HPDE6-E6E7 (cell line): Measurements from ENCODE around the gene PRKN.
"Not testable (repeated sequence)": the region's sequence is repeated elsewhere in the genome, so short reads cannot be mapped to it uniquely, and the experiment has no call there.

Source experiments
- DNase-seq: peaks from one replicate; pipeline ENCODE4 v3.0.0; 2011; ENCODE audit warnings: missing footprints; ENCODE audit errors: extremely low spot score

PRKN gene

DNA sequence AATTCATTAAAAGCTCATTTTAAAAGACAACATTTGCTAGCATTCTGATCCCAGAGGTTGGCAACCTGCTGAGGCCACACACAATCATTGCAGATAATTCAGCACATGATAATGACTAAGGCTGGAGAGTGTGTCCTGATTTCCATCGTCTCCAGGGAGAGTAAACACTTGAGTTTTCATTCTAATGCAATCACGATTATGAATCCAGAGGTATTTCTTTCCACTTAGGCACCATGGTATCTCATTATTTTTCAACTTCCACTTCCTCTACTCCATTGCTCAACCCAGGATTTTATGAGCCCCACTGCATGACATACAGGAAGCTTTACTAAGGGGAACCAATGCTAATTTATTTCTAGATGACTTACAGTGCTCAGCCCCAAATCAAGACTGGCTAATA lies 1179.9 kb downstream of the PRKN start:
- DNase-seq: no peak

DNA sequence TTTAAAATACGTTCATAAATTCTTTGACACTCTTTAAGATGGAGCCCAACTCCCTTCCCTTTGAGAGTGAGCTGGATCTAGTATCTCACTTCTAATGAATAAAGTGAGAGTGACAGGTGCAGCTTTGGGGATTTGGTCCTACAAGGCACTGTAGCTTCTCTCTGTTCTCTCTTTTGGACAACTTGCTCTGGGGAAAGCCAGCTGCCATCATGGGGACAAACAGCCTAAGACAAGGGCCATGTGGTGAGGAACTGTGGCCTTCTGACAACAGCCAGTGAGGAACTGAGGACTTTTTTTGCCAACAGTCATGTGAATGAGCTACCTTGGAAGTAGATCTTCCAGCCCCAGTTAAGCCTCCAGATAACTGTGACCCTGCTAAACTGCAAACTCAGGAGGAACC lies 1180.9 kb downstream of the PRKN start:
- no peak for DNase-seq

DNA sequence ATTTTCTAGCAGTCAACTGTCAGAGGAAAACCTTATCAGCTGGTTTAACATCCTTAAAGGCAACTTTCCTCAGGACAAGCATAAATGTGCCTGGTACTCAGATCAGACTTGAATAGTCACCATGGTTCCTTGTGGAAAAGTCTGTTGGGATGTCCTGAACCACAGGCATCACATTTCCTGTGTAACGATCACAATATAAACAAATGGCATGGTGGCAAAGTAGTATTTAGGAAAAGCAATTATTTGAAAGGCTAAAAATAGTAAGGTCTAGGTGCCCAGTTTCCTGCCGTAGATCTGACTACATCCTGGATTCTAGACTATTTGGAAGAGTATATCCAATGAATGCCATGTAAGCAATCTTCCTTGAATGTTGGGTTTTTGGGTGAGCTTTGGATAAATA lies 1181.8 kb downstream of the PRKN start:
- DNase-seq: no peak

DNA sequence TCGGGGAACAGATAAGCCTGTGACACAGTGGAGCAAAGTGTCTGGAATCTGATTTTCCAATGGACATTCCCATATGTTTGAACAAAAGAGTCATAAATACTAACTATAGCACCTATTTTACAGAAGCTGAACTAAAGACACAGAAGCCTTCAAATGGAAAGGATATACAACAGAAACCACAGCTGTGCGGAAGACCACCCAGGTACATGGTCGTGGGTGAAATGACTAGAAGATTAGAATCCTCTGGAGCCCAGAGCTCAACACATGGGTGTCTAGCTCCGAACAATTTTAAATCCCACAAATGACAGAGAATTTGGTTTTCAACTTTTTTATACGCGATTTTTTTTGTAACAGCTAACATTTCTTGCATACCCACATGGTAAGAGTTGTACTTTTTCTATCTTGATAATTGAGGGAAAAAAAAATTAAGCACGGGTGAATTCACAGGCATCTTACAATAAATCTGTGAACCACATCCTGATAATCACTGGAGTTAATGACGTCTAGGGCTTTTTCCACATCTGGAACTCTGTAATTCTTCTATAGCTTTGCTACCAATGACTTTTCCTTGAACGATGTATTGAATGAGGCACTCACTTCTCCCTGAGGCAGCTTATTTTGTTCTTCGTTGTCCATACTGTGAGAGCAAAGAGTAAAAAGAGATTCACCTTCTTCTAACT lies 1182.6 kb downstream of the PRKN start:
- DNase-seq: no peak

DNA sequence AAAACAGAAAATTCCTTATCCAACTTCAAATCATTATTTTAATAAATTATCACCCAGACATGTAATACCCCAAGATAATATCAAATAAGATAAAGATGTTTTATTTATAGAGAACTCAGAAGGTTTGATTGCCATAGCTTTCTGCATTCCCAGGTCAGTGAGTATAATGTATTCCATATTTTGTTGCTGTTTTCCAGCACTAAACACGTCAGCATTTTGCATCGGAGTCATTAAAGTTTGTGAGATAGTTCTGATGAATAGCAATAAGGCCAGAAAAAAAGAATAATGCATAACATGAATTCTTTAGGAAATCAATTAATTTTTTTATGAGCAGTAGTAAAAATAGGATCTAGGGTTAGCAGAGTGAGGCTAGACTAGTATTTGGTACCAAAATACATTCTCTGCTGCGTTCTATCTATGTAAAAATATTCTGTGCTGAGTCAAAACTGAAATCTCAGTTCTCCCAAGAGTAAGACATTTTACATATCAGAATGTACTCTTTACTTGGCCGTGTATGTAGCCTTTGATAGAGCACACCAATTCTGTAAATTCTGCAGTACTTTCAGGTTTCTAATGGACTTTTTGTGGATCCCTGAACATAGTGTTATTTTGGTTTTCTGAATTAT lies 1183.8 kb downstream of the PRKN start:
- no peak for DNase-seq

DNA sequence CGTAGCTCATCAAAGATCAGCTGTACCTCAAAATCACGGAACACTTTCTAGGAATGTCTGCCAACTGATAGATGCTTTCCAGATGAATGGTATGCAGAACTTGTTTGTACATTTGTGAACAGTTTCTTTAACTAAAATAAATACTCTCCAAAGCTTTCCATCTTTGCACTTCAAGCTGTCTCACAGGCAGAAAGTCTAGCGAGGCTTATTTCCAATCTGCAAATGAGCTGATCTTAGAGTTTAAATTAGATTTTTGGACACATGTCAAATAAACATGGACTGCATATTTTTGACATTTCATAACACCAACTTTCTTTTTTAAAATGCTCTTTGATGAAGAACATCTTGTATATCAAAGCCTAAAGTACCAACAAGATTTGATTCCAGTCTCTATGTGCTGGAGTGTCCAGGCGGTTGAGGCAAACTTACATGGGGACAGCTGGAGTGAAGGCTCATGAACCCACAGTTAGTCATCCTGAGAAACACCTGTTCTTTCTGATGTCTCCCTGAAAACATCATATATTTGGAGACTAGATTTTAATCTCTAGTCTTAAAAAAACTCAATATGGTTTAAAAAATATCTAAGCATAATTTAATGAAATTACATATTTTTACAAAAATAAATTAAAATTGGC lies 1185.1 kb downstream of the PRKN start:
- DNase-seq: no peak

DNA sequence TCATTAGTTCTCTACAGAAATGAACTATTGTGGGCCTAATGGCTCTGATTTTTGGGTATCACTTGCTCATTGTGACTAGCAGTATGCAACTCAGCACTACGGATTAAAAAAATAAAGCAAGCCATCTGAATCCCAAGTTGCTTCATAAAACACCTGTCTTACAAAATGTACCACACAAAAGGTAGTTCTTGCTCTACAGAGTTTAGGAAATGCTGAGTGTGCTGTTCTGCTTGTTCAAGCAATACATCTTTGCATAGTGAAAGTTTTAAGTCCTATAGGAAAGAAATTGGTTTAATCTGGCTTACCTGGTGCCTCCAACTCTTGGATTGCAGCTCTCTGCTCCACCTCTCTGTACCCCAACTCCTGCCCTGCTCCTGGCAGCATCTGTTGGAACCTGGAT lies 1187.0 kb downstream of the PRKN start:
- DNase-seq: no peak

DNA sequence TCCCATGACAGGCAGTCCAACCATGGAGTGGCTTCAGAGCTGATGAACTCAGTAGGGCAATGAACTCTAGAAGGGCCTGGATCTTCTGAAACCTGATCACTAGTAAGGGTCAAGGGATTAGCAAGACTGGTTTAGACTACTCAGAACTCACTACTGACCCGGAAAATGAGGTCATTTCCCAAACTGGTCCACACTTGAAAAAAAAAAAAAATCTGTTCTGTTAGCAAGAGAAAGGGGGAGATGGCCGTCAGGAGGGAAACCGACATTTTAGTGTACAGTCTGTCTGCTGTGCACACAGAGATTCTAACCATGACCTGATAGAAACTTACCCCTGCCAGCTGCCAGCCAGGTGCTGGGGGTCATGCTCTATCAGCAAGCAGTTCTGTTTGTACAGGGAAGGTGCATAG lies 1191.3 kb downstream of the PRKN start:
- no peak for DNase-seq

DNA sequence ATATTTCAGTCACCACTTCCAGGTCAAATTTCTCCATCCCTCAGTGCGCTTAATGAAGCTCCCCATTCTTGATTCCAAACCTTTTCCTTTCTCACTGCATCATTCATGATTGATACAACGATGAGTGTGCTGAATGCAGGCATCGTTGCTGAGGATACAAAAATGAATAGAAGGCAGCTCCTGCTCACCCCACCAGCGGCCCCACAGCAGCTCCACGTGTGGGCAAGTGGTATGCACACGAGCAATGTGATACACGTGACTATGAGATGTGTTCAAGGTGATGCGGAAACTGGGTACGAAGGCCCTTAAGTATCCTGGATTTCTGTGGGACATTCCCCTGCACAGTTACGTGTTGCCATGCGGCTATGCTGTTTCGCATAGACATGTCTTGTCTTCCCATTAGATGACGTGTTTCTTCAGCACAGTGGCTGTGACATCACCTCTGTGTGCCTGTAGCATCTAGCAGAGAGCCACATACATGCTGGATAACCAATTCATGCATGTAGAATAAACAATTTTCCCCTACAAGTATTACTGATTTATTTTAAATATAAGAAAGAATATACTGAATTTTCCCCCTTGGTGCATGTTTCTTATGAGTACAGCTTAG lies 1193.2 kb downstream of the PRKN start:
- no peak for DNase-seq

DNA sequence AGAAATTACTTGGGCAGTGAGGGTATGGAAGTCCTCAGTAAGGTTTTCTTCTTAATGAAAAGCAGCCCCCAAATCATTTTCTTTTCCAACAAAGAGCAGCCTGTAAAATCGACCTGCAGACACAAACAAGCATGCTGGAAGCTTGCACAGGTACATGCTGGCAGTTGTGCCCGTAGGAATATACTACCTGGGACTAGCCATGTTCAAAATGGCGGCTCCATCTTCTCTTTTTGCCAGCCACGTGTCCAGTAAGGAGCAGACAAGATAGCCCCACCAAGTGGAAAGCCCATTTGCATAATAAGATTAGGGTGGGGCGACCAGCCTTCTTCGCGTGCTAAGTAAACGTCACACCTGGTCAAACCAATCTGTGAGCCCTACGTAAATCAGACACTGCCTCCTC lies 1194.3 kb downstream of the PRKN start:
- DNase-seq: no peak

DNA sequence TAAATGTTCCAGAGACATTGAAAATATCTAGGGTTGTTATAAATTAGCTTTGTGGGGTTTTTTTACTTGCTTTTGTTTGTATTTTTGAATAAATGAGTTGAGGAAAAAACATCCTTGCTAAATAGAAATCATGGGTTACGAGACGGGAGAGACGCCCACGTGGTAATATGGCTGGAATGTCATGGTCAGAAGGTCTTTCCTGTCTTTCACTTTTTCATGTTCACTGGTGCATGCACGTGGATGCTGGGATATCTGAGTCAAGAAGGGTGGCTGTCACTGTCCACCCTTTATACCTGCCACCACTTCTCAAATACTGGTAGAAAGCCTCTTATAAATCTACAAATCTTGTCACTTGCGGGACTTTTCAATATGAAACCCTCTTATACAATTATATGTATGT lies 1195.0 kb downstream of the PRKN start:
- no peak for DNase-seq

DNA sequence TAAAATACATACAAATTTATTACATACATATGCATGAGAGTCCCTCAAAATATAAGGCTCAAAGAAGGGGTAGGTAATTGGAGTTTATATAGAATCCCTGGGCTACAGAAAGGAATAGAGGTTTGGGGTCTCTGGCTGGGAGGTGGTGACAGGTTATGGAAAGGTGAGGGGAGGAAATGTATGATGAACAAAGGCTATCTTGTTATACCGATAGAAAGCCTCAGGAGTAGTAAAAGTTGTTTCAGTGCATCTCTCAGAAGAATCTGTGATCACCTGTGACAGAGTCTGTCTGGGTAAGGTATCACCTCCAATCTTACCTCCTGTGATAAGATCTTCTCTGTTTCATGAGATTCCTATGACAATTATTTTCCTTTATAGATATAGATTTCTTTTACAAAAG lies 1200.8 kb downstream of the PRKN start:
- DNase-seq: no peak

DNA sequence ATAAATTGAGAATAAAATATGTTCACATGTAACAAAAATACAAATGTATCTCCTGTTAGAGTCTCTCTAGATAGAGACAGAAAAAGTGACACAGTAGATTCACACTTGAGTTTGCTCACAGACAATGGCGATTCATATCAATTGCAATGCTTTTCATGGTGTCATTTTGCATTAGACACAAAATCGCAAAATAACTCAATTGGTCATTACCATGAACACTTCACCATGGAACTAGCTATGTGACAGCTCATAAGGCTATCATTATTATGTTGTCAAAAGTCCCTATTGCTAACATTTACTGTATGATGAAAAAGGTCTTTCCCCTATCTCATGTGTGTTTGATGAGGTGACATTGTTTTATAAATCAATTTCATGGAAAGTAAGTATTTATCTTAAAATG lies 1204.2 kb downstream of the PRKN start:
- no peak for DNase-seq

DNA sequence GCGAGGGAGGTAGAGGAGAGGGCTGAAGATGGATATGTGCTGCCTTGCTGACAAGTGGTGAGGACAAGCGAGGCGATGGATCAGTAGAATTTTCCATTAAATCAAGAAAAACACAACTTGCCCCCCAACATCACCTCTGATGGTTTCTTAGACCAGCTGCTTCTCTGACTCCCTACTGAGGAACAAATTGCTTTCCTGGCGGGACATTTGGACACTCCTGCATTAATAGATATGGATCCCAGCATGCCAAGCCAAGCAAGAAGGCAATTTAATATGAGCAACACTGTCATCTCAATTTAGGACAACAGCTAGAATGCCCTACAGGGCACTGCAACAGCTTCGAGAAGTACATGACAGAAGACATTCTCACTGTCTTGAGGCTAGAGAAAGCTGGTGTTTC lies 1205.3 kb downstream of the PRKN start:
- DNase-seq: no peak

DNA sequence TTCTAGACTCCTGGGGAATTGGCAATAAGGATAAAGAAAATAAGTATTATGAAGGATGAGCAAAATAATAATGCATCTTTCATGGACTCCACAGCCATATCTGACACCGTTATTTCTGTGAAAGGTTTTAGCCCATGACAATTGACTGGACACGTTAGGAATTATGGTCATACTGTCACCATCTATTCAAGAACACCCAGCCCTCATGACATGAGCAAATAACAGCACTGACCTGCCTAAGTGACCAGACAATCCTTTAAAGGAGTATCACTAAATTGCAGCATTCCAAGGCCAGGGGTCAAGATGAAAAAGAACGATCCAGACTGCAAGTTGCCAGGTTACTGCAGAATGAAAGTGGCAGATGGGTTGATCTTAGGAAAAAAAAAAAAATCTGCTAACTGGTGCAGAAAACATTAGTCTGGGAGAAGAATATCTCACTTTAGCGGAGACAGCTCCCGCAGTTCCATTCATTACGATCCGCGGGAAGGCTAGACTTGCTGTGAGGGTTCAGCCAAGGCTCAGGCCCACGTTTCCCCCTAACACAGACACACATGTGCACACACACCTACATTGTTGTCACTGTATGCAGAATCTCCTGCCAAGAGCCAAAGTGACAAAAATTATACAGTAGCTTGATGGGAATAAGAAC lies 1216.0 kb downstream of the PRKN start:
- no peak for DNase-seq

DNA sequence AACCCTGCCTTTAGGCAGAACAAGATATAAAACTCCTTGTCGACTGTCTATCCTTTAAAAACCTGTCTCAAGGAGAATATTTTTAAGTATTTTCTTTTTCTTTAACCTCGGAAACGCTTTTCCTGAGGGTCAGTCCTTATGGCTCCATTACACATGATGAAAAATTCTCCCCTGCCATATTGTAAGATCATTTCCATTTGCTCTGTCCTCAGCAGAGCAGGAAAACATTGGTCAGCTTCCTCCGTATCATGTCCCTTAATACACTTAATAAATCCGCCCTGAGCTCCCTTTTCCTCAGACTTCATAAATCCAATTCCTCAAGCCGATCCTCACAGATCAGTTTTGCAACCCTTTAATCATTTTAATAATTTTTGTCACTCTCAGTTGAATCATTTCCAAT lies 1219.2 kb downstream of the PRKN start:
- no peak for DNase-seq

DNA sequence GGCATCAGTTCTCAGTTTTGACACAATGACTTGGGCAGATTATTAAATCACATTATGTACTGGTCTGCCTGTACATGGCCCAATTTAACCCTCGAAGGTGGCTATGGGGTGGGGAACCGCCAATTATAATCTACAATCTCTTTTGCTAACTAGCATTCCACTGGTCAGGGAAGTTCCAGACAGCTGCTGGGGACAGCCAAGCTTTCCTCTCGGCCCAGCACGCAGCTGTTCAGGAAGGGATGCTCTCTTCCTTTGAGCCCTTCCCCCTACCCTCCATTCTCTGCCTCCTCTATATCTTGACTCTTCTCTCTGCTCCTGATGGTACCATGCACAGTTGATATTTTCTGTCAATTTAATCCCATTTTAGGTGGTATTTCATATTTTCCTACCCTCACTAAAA lies 1220.2 kb downstream of the PRKN start:
- no peak for DNase-seq

DNA sequence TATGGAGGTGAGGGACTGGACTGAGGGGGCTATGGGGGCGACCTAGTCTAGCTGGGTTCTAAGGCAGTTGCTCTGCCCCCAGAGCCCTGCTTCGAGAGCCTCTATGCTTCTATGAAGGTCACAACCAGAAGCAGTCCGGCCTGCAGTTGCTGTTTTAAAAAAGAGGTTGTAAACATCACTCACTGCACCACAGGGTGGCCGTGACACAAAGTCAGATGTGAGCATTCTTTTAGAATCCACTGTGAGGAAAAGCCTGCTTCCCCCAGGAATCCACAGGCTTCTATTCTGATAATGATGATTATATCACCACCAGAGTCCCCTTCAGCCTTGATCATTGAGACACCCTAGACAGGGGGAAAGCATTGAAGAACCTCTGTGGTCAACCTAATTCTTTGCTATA lies 1224.0 kb downstream of the PRKN start:
- DNase-seq: no peak

DNA sequence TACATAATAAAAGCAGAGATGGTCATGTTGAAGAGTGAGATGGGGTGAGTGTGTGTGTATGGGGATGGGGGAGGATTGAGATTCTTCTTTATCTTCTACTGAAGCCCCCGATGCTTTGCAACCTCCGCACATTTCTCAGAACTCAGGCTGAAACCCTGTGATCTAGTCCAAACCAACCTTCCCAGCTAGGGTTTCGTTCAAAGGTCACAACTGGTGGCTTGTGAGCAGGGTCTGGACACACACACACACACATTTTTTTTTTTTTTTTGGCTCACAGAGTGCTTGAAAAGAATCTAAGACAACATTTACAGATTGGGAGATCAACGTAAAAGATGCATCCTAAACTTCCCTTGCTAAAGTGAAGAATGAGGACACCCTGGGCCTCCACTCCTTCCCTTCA lies 1228.7 kb downstream of the PRKN start:
- no peak for DNase-seq

DNA sequence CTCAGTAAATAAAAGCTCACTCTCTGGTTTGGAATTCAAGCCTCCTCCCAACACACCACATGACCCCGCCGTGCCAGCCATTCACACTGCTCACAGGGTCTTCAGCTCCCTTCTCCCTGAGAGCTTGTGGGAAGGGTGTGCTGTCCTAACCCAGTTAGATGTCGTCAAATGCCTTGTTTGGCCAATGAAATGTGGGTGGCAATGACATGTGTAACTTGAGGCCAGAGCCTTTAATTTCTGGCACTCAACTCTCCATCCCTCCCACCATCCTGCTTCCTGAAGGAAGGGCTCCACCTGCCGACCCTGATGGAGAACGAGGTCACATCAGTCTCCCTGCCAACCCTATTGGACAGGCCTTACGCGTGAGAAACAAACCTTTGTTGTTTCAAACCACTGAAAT lies 1229.2 kb downstream of the PRKN start:
- DNase-seq: peak; percentile 63

DNA sequence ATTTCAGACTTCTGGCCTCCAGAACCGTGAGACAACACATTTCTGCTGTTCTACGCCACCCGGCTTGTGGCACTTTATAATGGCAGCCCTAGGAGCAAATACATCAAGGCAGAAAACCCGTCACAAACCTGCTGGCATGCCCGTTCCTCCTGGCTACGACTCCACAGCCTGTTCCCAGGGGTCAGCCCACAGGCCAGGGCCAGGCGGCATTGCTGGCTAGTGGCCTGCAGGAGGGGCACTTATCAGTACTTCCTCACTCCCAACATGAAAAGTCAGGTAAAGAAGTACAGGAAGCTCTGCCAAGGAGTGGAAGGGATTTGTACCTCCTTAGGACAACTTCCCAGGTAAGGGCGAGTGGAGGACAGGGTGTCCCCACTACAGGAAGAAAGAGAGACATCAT lies 1230.6 kb downstream of the PRKN start:
- DNase-seq: no peak

DNA sequence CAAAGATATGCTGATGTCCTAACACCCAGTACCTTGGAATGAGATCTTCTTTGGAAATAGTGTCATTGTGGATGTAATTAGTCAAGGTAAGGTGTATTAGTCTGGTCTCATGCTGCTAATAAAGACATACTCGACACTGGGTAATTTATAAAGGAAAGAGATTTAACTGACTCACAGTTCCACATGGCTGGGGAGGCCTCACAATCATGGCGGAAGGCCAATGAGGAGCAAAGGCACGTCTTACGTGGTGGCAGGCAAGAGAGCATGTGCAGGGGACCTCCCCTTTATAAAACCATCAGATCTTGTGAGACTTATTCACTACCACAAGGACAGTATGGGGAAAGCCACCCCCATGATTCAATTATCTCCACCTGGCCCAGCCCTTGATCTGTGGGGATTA lies 1231.3 kb downstream of the PRKN start:
- not testable (repeated sequence) for DNase-seq

DNA sequence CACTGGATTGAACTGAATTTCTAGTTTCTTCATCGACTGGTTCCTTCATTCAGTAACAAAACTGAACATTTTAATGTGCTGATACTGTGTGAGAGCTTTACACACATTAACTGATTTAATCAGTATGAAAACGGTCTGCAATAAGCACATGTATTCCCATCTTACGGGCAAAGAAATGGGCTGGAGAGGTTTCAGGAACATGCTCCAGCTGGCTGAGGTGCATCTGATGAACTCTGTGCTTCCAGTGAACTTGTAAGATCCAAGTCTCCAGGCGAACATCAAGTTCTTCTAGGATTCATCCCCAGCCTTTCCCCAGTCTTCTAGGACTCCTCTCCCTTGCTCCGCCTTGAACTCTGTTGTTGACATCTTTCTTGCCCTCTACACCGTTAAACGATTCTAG lies 1233.0 kb downstream of the PRKN start:
- no peak for DNase-seq
